IMR-90 (cell line): ENCODE results near the gene GGA3. TPM values are rescaled to one million over a fixed set of nuclear protein-coding genes. Genes with fewer than 3 reads are reported as not detected.

Experiments used
- CTCF ChIP-seq: conservative IDR thresholded peaks from 2 replicates; pipeline ENCODE4 v1.5.1; 2012; ENCODE audit warnings: mild to moderate bottlenecking, low read depth, low read length, improper control_type of control experiment
- POLR2A ChIP-seq: IDR thresholded peaks from 2 replicates; pipeline ENCODE4 v1.6.1; 2012; ENCODE audit warnings: mild to moderate bottlenecking, low read depth, low read length
- polyA plus RNA-seq, 3 experiments: library from polyadenylated mRNA; depleted of rRNA; stranded (reverse); fragments of >200 nt; gene quantifications; 2 replicates each; pipeline ENCODE4 v1.2.3, GENCODE V29; 2012; ENCODE audit warnings: low replicate concordance in 1 of 3
- total RNA-seq: library from RNA; depleted of rRNA; stranded (reverse); fragments of >200 nt; gene quantifications from 2 replicates; pipeline ENCODE4 v1.2.3, GENCODE V29; 2012

Gene GGA3
- total and polyA plus RNA-seq, 2 of the 4 experiments (the other 2 are of a cell fraction): 15.1 to 35.2 TPM

- TF ChIP-seq CTCF (peak; percentile 37), POLR2A (no peak)
Measured at GRCh38 chr17:75289832-75290337, 28.5 kb upstream of the GGA3 start (continued).
